Liver (tissue), 3 donors: ENCODE measurements around the gene TRIM16.
"Not testable (repeated sequence)": the region's sequence is repeated elsewhere in the genome, so short reads cannot be mapped to it uniquely, and the experiment has no call there.

Source experiments
- EGR1 ChIP-seq, 2 donors: IDR thresholded peaks; 2 replicates each; pipeline ENCODE4 v1.6.1; 2016 to 2018; ENCODE audit warnings: antibody characterized with exemption in 2 of 2, low read depth in 2 of 2
- FOXA1 ChIP-seq: IDR thresholded peaks from 2 replicates; pipeline ENCODE4 v1.6.1; 2016; ENCODE audit warnings: antibody characterized with exemption
- GABPA ChIP-seq, 2 donors: IDR thresholded peaks in 1 of 2; conservative IDR thresholded peaks in 1 of 2; 2 replicates each; pipeline ENCODE4 v1.6.1; 2016; ENCODE audit warnings: antibody characterized with exemption in 2 of 2, mild to moderate bottlenecking in 1 of 2, moderate library complexity in 1 of 2
- JUND ChIP-seq, 2 donors: IDR thresholded peaks; 2 replicates each; pipeline ENCODE4 v1.6.1; 2016; ENCODE audit warnings: antibody characterized with exemption in 2 of 2
- RAD21 ChIP-seq, 2 donors: IDR thresholded peaks; 2 replicates each; pipeline ENCODE4 v1.6.1; 2016; ENCODE audit warnings: antibody characterized with exemption in 2 of 2, mild to moderate bottlenecking in 2 of 2
- RXRA ChIP-seq, 2 donors: IDR thresholded peaks; 2 replicates each; pipeline ENCODE4 v1.6.1; 2017 to 2018; ENCODE audit warnings: antibody characterized with exemption in 2 of 2, mild to moderate bottlenecking in 1 of 2
- SP1 ChIP-seq: IDR thresholded peaks from 2 replicates; pipeline ENCODE4 v1.6.1; 2018; ENCODE audit warnings: antibody characterized with exemption, mild to moderate bottlenecking
- TAF1 ChIP-seq: conservative IDR thresholded peaks from 2 replicates; pipeline ENCODE4 v1.6.1; 2016; ENCODE audit warnings: antibody characterized with exemption, mild to moderate bottlenecking
- YY1 ChIP-seq: IDR thresholded peaks from 2 replicates; pipeline ENCODE4 v1.6.1; 2016; ENCODE audit warnings: antibody characterized with exemption, mild to moderate bottlenecking
- TF ChIP-seq, protein P1 (sequence below): fragments of 150-350 bp; IDR thresholded peaks from 2 replicates; pipeline ENCODE4 v1.5.1; 2017; ENCODE audit warnings: improper control_type of control experiment, low read depth, low read length; ENCODE audit not compliant: missing input control
- TF ChIP-seq, protein P2 (sequence below): IDR thresholded peaks from 2 replicates; pipeline ENCODE4 v1.6.1; 2016; ENCODE audit warnings: antibody characterized with exemption
- TF ChIP-seq, protein P3 (sequence below): IDR thresholded peaks from 2 replicates; pipeline ENCODE4 v1.6.1; 2016; ENCODE audit warnings: antibody characterized with exemption
- donor health status: healthy.
- donor health status: healthy.

DNA sequence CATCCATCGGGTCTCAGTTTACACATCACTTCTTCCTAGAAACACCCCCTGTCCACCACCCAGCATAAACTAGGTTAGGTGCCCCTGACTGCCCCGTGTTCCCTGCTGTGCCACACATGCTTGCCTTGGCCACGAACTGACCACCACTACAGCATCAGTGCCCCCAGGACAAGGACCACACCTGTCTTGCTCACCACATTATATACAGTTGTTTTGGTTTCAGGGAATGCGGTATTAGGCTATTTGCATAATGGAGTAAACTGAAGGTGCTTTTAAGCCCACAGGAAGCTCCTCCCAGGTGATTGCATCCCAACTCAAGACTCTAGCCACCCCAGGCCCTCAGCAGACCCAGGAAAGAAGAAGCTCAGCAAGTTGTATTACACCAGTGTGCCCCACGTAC lies 100.8 kb downstream of the TRIM16 start:
- TF ChIP-seq, protein P1, sequence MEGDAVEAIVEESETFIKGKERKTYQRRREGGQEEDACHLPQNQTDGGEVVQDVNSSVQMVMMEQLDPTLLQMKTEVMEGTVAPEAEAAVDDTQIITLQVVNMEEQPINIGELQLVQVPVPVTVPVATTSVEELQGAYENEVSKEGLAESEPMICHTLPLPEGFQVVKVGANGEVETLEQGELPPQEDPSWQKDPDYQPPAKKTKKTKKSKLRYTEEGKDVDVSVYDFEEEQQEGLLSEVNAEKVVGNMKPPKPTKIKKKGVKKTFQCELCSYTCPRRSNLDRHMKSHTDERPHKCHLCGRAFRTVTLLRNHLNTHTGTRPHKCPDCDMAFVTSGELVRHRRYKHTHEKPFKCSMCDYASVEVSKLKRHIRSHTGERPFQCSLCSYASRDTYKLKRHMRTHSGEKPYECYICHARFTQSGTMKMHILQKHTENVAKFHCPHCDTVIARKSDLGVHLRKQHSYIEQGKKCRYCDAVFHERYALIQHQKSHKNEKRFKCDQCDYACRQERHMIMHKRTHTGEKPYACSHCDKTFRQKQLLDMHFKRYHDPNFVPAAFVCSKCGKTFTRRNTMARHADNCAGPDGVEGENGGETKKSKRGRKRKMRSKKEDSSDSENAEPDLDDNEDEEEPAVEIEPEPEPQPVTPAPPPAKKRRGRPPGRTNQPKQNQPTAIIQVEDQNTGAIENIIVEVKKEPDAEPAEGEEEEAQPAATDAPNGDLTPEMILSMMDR = not testable (repeated sequence)
- not testable (repeated sequence) for TF ChIP-seq SP1; RXRA (IDR thresholded peaks at IDR 0.05); RAD21 (IDR thresholded peaks at IDR 0.05); JUND (IDR thresholded peaks at IDR 0.05); FOXA1; YY1; EGR1 (IDR thresholded peaks at IDR 0.05; ENCODE audit: low read depth in 2 of 2); GABPA (IDR thresholded peaks at IDR 0.05 in 1 of 2, conservative IDR thresholded peaks at IDR 0.05 in 1 of 2); TAF1
- TF ChIP-seq, protein P2, sequence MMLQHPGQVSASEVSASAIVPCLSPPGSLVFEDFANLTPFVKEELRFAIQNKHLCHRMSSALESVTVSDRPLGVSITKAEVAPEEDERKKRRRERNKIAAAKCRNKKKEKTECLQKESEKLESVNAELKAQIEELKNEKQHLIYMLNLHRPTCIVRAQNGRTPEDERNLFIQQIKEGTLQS = not testable (repeated sequence)
- TF ChIP-seq, protein P3, sequence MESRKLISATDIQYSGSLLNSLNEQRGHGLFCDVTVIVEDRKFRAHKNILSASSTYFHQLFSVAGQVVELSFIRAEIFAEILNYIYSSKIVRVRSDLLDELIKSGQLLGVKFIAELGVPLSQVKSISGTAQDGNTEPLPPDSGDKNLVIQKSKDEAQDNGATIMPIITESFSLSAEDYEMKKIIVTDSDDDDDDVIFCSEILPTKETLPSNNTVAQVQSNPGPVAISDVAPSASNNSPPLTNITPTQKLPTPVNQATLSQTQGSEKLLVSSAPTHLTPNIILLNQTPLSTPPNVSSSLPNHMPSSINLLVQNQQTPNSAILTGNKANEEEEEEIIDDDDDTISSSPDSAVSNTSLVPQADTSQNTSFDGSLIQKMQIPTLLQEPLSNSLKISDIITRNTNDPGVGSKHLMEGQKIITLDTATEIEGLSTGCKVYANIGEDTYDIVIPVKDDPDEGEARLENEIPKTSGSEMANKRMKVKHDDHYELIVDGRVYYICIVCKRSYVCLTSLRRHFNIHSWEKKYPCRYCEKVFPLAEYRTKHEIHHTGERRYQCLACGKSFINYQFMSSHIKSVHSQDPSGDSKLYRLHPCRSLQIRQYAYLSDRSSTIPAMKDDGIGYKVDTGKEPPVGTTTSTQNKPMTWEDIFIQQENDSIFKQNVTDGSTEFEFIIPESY = not testable (repeated sequence)
